Measurements from ENCODE around the gene CPTP.

Gene CPTP

GRCh38 chr1:1318777-1319645 is 5.6 kb upstream of the CPTP start:
- no peak for DNase-seq (ENCODE audit: low read depth in 3 of 3)

GRCh38 chr1:1319646-1319941 is 5.0 kb upstream of the CPTP start:
- DNase-seq (ENCODE audit: low read depth in 3 of 3) = no peak

GRCh38 chr1:1320666-1321448 is 3.7 kb upstream of the CPTP start:
- DNase-seq (ENCODE audit: low read depth in 3 of 3) = no peak

GRCh38 chr1:1321477-1321876 is 3.1 kb upstream of the CPTP start:
- DNase-seq (ENCODE audit: low read depth in 3 of 3) = no peak

GRCh38 chr1:1322418-1322817 is 2.2 kb upstream of the CPTP start:
- DNase-seq (ENCODE audit: low read depth in 3 of 3) = no peak

GRCh38 chr1:1322952-1323351 is 1.6 kb upstream of the CPTP start:
- DNase-seq (ENCODE audit: low read depth in 3 of 3) = no peak

GRCh38 chr1:1324084-1324523 is 498 bp upstream of the CPTP start:
- no peak for DNase-seq (ENCODE audit: low read depth in 3 of 3)

GRCh38 chr1:1325288-1326074 is 879 bp downstream of the CPTP start:
- no peak for DNase-seq (ENCODE audit: low read depth in 3 of 3)

- no peak for DNase-seq (ENCODE audit: low read depth in 3 of 3)
Observed at GRCh38 chr1:1326075-1326605, 1.5 kb downstream of the CPTP start.

- DNase-seq (ENCODE audit: low read depth in 3 of 3) = no peak
Observed at GRCh38 chr1:1327291-1327690, 2.7 kb downstream of the CPTP start.

GRCh38 chr1:1328254-1328653 is 3.7 kb downstream of the CPTP start:
- DNase-seq (ENCODE audit: low read depth in 3 of 3) = no peak

GRCh38 chr1:1329304-1330210 is 5.0 kb downstream of the CPTP start:
- no peak for DNase-seq (ENCODE audit: low read depth in 3 of 3)

- DNase-seq (ENCODE audit: low read depth in 3 of 3) = no peak
Observed at GRCh38 chr1:1330366-1331067, 5.9 kb downstream of the CPTP start.

- DNase-seq (ENCODE audit: low read depth in 3 of 3) = no peak
Observed at GRCh38 chr1:1331068-1331965, 6.7 kb downstream of the CPTP start, which contains the start of gene TAS1R3. TAS1R3 (plus strand) TSS chr1:1331280; CDS start chr1:1331346, 66 bp downstream.

- DNase-seq (ENCODE audit: low read depth in 3 of 3) = no peak
Observed at GRCh38 chr1:1332031-1332755, 7.6 kb downstream of the CPTP start.

GRCh38 chr1:1332774-1333480 is 8.3 kb downstream of the CPTP start:
- DNase-seq (ENCODE audit: low read depth in 3 of 3) = no peak

- no peak for DNase-seq (ENCODE audit: low read depth in 3 of 3)
Observed at GRCh38 chr1:1333551-1334241, 9.1 kb downstream of the CPTP start.

Data from stimulated activated CD4-positive, alpha-beta T cell treated with anti-CD3 and anti-CD28 coated beads, TNF-alpha, amount 100 ng/mL, for 48 hours (primary cell).